ENCODE results near the gene SEMA3D. TPM values are rescaled to one million over a fixed set of nuclear protein-coding genes. Genes with fewer than 3 reads are reported as not detected.
"Not testable (repeated sequence)": the region's sequence is repeated elsewhere in the genome, so short reads cannot be mapped to it uniquely, and the experiment has no call there.

The SEMA3D gene
- total RNA-seq, 1 donor from 2014 or later = 0.25 TPM

DNA sequence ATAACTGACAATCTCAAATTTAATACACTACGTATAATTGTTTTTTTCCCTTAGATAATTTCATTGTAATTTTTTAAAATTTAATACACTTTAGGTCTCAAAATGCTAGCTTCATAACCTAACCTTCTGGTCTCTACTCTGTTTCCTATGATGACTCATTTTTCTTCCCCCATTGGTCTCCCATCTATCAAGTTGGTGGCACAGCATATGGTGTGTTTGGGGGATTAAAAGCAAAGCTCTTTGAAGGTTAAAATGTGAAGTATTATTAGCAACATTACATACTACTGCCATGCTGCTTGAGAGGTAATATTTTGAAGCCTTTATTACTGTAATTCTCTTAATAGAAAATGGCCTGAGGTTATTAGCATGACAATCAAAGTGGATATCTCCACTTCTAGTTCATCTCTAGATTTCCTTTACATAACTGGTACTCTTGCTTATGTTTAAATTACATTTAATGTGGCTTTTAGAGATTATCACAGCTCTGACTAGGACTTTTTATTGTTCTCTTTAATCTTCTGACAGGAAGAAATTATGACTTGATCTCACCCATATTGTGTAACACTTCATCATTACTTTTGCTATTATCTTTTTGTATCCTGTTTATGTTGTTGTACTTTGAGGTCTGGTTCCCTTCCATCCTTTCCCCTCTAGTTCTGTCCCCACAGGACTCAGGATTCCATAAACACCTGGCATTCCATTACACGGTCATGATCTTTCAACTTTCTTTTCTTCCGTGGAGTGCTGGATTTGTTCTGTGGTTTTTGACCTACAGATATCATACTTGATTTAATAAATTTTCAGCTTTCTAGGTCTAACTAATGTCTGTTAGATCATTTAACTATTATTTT is 185.1 kb downstream of the SEMA3D start:
- no peak for ATAC-seq
- no peak for DNase-seq (ENCODE audit: low spot score)

- DNase-seq (ENCODE audit: low spot score) = no peak
- no peak for ATAC-seq
Observed at GRCh38 chr7:85000735-85001350, 186.0 kb downstream of the SEMA3D start.

GRCh38 chr7:84999450-84999849 is 187.4 kb downstream of the SEMA3D start:
- DNase-seq (ENCODE audit: low spot score) = no peak
- no peak for ATAC-seq

GRCh38 chr7:84998665-84999064 is 188.2 kb downstream of the SEMA3D start:
- DNase-seq (ENCODE audit: low spot score) (no peak), ATAC-seq (no peak)

DNA sequence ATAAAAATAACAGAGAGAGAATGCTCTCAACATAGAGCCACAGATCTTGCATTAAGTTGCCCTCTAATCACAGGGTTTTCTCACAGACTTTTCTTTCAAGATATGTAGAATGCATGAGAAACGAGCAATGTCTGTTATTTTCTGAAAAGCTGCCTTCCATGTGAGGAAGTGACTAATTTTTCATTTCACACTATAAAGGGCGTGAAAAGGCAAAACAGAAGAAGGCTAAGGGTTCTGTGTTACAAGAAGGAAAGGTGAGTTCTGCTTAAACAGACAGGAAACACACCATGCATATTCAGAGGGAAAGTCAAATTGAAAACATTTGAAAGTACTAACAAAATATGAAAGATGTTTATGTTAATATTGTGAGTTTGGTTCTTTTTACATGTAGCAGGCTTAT is 189.2 kb downstream of the SEMA3D start:
- ATAC-seq (no peak), DNase-seq (ENCODE audit: low spot score) (no peak)

DNA sequence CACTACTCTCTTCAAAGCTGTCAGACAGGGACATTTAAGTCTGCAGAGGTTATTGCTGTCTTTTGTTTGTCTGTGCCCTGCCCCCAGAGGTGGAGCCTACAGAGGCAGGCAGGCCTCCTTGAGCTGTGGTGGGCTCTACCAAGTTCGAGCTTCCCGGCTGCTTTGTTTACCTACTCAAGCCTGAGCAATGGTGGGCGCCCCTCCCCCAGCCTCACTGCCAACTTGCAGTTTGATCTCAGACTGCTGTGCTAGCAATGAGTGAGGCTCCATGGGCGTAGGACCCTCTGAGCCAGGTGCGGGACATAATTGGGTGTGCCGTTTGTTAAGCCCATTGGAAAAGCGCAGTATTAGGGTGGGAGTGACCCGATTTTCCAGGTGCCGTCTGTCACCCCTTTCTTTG is 193.9 kb downstream of the SEMA3D start:
- not testable (repeated sequence) for DNase-seq (ENCODE audit: low spot score); ATAC-seq

DNA sequence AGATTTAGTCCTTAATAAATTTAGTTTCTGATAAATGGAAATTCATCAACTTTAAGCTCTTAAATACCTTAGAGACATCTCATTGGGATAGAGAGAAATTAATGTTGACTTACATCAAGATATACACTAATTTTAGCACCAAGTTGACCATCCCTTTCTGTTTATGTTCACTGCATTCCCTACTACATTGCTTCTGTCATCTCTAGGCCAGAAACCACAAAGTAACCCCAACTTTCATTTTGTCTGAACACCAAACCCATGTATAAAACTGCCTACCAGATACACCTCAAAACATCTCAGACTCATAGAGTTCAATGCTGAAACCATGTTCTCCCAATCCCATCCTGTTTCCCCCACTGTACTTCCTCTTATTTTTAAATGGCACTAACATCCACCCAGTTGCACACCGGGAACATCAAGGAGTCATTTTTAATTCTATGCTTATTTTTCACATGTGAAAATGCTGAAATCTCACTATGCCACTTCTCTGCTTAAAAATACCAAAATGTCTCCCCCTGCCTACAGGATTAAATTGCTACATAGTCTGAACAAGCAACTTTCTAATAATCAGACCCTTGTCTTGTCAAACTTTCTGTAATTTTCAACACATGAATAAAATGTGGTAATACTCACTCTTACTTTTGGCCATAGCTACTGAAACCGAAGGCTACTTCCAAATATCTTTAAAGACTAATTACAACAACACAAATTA is 201.6 kb downstream of the SEMA3D start:
- ATAC-seq (no peak), DNase-seq (ENCODE audit: low spot score) (no peak)

GRCh38 chr7:84982199-84982598 is 204.7 kb downstream of the SEMA3D start:
- ATAC-seq (no peak), DNase-seq (ENCODE audit: low spot score) (no peak)

GRCh38 chr7:84981055-84981976 is 205.5 kb downstream of the SEMA3D start:
- ATAC-seq = no peak
- DNase-seq (ENCODE audit: low spot score) = no peak

GRCh38 chr7:84975586-84976185 is 211.2 kb downstream of the SEMA3D start:
- no peak for DNase-seq (ENCODE audit: low spot score)
- ATAC-seq = no peak

DNA sequence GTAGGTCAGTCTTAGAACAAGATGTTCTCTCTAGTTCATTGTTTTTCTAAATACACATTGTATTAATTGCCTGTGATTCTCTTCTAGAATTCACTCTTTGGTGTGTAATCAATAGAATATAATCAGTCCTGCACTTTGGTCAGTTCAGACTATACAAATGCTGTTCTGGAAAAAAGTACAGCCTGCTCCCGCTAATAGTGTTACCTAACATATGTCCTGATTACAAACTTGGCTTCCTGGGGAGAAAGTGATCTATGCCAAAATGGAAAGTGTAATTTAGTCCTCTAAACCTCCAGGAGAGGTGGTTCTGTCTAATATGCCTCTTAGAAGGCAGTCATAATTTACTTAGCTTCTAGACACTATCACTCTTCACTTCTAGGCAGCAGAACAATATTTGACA is 215.5 kb downstream of the SEMA3D start:
- ATAC-seq (peak; percentile 92), DNase-seq (ENCODE audit: low spot score) (no peak)

DNA sequence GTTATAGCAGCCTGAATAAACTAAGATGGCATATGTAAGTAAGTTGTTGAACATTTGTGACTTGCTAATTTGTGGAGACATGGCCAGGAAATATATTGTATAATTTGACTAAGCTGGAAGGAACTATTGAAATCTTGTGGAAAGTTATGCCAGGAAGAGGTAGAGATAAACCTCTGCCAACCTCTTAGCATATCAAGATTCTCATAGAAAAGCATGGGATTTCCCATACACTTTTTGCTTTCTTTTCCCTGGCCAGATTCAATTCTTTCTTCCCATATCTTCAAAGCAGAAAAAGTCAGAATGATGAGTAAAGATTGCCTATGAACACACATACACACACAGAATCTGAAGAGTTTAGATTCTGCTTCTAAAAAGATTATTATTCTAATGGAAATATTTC is 216.2 kb downstream of the SEMA3D start:
- DNase-seq (ENCODE audit: low spot score) (no peak), ATAC-seq (no peak)

DNA sequence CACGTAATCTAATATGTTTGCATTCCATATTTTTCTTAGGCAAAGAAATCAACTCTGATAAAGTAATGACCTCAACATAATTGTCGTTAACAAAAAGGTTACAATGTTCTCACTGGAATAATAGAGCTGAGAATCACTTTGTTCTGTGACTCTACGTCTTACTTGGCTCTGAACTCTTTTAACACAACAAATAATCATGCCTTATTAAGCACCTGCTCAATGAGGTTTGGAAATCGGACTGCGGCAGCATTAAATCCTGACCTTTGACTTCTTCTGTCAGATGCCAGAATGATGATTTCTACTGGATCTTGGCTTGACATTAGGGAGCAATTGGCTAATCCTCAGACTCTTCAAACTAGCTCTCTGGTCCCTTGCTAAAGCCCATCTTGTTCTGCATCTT is 233.6 kb downstream of the SEMA3D start:
- ATAC-seq = peak; percentile 65

GRCh38 chr7:84950836-84951235 is 236.0 kb downstream of the SEMA3D start:
- ATAC-seq (no peak), DNase-seq (ENCODE audit: low spot score) (no peak)

More for the DNA sequence above, 233.6 kb downstream of the SEMA3D start:
- DNase-seq (ENCODE audit: low spot score) = no peak

GRCh38 chr7:84949501-84949900 is 237.4 kb downstream of the SEMA3D start:
- no peak for ATAC-seq
- no peak for DNase-seq (ENCODE audit: low spot score)

- no peak for ATAC-seq
- no peak for DNase-seq (ENCODE audit: low spot score)
Observed at GRCh38 chr7:84949067-84949466, 237.8 kb downstream of the SEMA3D start.

DNA sequence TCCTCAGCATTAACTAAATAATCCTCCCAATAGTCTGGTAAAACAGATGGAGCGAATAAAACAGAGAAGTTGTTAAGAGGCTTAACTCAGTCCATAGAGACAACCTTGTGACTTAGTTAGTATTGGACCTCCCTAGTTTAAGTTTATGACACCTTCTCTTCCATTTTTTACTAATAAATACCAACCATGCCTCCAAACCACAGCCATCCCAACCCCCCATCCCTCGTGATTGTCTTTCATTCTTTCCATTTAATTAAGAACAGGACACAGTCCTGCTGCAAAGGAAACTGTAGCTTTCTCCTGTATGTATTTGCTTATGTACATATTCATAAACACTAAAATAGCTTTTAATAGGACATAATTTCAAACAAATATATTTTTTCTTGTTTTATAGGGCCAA is 238.2 kb downstream of the SEMA3D start:
- ATAC-seq (no peak), DNase-seq (ENCODE audit: low spot score) (no peak)

DNA sequence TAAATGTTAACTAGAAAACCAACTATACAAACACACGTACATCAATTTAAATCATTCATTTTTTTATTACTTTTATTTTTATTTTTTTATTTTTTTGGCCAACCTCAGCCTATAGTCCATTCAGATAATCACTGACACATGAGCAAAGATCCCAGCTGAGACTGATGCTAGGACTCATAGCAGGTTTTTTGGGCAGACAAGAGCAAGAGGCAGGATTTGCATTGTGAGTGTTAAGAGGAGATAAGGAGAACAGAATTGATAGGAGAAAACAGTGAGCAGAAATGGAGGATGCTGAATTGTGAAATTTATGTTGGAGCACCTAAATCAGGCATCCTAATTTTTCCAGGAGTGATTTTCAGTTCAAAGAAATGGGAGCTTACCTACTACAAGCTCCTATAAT is 240.3 kb downstream of the SEMA3D start:
- ATAC-seq = no peak

More for the DNA sequence above, 240.3 kb downstream of the SEMA3D start:
- no peak for DNase-seq (ENCODE audit: low spot score)

Measured in left lobe of liver (tissue), 2 donors.